Activated CD8-positive, alpha-beta memory T cell treated with anti-CD3 and anti-CD28 coated beads, Interleukin-2, amount 50 U/mL, for 1 hour (primary cell): ENCODE measurements around the gene TOX3.

Experiments
- DNase-seq: peaks from one replicate; pipeline ENCODE4 v3.0.0-alpha.2; 2020; ENCODE audit errors: extremely low read depth

The TOX3 gene

DNA sequence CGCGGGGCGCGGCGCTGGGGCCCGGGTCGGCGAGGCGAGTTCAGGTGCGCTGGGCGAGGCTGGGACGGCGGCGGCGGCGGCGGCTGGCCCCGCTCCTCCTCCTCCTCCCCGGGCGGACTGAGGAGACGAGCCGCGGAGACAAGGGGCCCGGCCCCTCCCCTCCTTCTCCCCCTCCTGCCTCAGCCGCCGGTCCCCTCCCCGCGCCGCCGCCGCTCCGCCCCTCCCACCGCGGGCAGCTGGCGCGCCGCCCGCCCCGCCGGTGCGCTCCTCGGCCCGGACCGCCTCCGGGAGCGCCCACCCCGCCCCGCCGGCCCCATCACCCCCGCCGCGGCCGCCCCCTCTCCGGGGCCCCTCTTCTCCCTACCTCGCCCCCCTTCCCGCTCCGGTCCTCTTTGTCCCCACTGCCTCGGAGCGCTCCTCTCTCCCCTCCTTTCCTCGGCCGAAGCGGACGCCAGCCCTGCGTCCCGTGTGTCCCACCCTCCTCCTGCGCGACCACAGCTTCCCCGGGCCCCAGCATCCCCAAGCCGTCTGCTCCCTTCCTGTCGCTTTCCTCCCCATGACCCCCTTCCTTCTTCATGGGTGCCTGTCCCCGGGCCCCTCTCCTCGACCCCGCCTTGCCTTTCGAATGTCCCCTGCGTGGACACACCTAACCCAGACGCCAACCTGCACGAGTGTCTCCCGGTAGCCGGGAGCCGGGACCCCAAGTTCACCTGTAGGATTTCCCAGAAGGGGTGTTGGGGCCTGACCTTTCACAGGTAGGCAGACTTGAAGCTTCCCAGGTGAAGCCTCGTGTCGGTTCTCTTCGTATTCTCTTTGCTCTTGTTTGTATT lies at the start of gene TOX3:
TOX3 (minus strand) TSS at position 140 of the 830 bp plus-strand sequence. CDS start 420 bp downstream, outside the sequence.
- DNase-seq = no peak

GRCh38 chr16:52592778-52593177 lies 45.8 kb upstream of the TOX3 start:
- no peak for DNase-seq

- no peak for DNase-seq
Measured at GRCh38 chr16:52591934-52592592, 45.1 kb upstream of the TOX3 start.

GRCh38 chr16:52591471-52591870 lies 44.5 kb upstream of the TOX3 start:
- no peak for DNase-seq

- DNase-seq = no peak
Measured at GRCh38 chr16:52586159-52586558, 39.2 kb upstream of the TOX3 start.

DNA sequence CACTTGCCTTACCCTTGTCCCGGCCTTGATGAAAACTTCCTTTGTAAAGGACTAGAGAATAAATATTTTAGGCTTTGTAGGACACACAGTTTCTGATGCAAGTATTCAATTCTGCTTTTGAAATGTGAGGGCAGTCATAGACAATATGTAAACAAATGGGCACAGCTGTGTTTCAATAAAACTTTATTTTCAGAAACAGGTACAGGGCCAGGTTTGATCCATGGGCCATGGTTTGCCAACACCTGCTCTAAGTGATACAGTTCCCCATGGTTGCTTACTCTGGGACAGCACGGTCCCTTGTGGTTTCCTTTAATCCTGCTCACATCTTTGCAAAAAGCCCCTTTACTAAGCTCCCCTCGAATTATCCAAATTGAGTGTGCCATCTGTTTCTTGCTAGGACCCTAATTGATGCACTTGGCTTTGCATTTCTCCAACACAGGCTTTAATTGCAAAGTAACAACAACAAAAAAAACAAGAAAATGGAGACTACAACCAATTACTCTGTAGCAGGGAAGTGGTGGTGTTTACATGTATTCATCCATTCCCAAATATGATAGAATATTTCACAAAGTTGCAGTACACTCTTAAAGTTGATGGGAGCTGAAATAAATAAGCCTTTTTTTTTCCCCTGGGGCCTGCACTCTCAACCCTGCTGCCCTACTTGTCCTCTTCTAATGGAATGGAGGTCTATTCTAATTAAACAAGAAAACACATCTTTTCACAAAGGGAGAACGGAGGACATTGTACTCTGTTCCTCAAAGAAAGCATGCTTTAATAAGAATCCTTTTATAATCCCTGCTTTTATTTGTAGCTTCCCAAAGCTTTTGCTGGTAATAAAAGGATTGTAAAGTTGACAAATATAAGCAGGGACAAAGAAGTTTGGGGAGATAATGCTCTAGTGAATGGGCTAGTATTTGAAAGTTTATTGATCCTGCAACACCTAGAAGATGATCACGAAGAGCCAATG lies 37.7 kb upstream of the TOX3 start:
- DNase-seq = no peak

GRCh38 chr16:52581530-52581929 lies 34.6 kb upstream of the TOX3 start:
- DNase-seq = no peak

DNA sequence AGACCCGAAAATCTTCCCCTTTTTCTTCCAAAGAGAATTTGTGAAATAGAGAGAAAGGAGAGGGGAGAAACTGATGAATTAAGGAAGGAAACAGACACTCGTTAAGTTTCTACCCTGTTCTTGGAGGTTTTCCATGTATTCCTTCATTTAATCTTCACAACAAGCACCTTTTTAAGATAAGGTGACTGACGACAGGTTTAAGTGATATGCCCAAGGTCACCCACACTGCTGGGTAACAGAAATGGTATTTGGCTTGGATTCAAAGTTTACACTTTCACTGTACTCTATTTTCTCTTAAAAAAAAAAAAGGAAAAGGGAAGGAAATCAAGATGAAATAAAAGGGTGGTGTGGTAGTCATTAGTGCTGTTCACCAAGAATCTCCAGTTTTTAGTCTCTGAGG lies 33.5 kb upstream of the TOX3 start:
- no peak for DNase-seq

- DNase-seq = no peak
Measured at GRCh38 chr16:52578829-52579498, 32.0 kb upstream of the TOX3 start.

- DNase-seq = no peak
Measured at GRCh38 chr16:52578007-52578828, 31.3 kb upstream of the TOX3 start.

- DNase-seq = no peak
Measured at GRCh38 chr16:52577130-52577706, 30.3 kb upstream of the TOX3 start.

- no peak for DNase-seq
Measured at GRCh38 chr16:52573365-52574299, 26.7 kb upstream of the TOX3 start.

GRCh38 chr16:52572656-52573055 lies 25.7 kb upstream of the TOX3 start:
- no peak for DNase-seq

DNA sequence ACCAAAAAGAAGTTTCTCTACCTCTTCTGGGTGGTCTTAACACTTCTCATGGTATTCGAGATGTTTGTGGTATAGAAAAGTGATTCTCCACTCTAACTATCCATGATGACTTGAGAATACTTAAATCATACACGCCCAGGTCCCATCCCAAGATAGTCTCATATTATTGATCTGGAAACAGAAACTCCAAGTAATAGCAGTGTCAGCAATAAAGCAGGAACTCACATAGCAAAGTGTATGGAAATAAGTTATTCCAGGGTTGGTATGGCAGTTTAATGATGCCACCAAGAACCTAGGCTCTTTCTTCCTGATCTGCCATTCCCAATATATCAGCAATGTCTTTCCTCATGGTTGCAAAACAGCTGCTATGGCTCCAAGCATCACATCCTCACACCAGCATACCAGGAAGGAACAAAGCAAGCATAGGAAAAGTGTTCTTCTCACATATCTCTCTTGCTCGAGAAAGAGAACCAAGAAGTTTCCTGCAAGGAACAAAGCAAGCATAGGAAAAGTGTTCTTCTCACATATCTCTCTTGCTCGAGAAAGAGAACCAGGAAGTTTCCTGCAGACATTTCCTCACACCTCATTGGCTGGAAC lies 23.6 kb upstream of the TOX3 start:
- DNase-seq = no peak

- DNase-seq = no peak
Measured at GRCh38 chr16:52569701-52570100, 22.8 kb upstream of the TOX3 start.

DNA sequence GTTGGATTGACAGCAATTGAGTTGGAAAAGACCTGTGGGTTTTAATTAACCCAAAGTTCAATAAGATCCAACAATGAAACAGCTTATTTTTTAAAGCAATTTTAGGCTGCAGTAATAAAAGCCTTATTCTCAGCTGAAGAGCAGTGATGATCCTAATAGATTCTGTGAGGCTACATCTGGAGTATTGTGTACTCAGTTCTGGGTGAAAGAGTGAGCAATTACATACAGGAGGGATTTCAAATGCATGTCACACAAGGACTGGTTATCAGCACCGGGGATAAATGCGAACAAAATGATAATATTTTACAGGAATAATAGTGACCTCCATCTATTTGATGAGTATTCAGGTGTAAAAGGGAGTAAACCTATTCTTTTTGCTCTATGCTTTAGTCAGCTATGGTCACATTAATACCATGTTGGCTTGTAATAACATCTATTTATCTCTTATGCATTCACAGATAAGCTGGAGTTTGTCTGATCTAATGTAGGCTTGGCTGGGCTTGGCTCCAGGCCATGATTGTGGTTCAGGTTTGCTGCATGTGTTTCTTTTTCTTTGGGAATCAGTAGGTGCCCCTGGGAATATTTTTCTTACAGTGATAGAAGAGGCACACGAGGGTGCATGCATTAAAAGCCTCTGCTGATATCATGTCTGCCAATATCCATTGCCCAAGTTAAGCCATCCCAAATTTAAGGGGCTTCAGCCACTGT lies 22.2 kb upstream of the TOX3 start:
- DNase-seq = no peak

DNA sequence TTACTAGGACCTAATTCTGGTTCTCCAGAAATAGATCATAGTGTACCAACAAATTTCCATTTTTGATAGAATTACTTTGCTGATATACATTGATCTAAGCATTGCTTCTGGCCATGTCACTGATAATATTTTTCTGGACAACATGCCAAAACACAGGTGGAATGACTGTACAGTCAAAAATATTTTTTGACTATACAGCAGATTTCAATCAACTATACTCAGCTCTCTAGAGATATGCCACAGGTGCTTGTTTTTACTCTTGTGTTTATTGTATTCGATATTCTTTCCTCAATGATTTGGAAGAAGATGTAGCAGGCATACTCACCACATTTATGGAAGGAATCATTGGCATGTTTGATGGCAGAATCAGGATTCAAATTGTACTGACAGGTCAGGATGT lies 21.6 kb upstream of the TOX3 start:
- DNase-seq = no peak

DNA sequence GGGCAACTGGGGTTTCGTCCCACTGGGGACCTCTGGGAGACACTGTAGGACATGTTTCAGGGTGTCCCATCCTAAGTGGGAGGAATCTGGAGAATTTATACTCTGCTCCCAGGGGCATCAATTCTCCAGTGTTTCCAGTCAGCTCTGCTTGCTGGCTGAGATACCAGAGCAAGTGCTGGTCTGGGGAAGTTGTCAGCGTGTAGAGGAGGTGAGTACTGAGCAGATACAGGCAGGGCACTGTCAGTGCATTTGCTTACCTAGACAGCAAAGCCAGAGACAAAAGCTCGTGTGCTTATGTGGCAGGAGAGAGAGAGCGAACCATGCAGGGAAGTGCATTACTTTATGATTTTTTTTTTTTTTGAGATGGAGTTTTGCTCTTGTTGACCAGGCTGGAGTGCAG lies 20.2 kb upstream of the TOX3 start:
- DNase-seq = no peak
